ENCODE measurements around the gene DPY19L2.
"Not testable (repeated sequence)": the region's sequence is repeated elsewhere in the genome, so short reads cannot be mapped to it uniquely, and the experiment has no call there.

DNA sequence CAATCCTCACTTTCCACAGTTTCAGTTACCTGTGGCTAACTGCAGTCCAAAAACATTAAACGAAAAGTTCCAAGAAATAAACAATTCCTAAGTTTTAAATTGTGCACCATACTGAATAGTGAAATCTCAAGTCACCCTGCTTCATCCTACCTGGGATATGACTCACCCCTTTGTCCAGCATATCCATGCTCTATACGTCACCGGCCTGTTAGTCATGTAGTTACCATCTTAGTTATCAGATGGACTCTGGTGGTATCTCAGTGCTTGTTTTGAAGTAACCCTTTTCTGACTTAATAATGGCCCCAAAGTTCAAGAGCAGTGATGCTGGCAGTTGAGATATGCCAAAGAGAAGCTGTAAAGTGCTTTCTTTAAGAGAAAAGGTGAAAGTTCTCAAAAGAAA is 83.9 kb downstream of the DPY19L2 start:
- TF ChIP-seq EZH2 (IDR thresholded peaks at IDR 0.05); POLR2AphosphoS5 (IDR thresholded peaks at IDR 0.05; ENCODE audit: borderline replicate concordance, low read depth, low read length); FOXP2 (optimal IDR thresholded peaks at IDR 0.05; ENCODE audit: control extremely low read depth, extremely low read length, insufficient read depth): not testable (repeated sequence)

Measured in SK-N-MC (cell line).